MCF 10A (cell line): ENCODE measurements around the gene CRYBG2. TPM values are rescaled to one million over a fixed set of nuclear protein-coding genes. Genes with fewer than 3 reads are reported as not detected.

Experiments used
- BruUV-seq: library from RNA; stranded (reverse); fragments of 400-500 nt; replicated peaks from 2 replicates; lab custom pipeline; 2021; lab: Mats Ljungman, UMichigan
- CTCF ChIA-PET: fragments of 300-600 bp; sonication (Branson Sonifier 250); formaldehyde crosslinking; extraction: SDS; loops from one replicate; lab custom pipeline; 2021; ENCODE audit warnings: antibody characterized with exemption, inconsistent platforms; lab: Yijun Ruan, JAX
- POLR2A ChIA-PET: fragments of 300-600, 350-650 bp; sonication (Branson Sonifier 250); formaldehyde crosslinking; extraction: SDS; loops from one replicate; lab custom pipeline; 2020; ENCODE audit warnings: antibody characterized with exemption, inconsistent platforms; lab: Yijun Ruan, JAX
- DNase-seq: peaks from one replicate; pipeline ENCODE4 v3.0.0-alpha.2; 2018; ENCODE audit not compliant: unreplicated experiment
- H3K27ac Mint-ChIP-seq: one replicate; pipeline ENCODE4 v1.8.0; 2022; ENCODE audit warnings: mild to moderate bottlenecking, low read depth, mixed read lengths; ENCODE audit not compliant: unreplicated experiment
- H3K27me3 Mint-ChIP-seq: one replicate; pipeline ENCODE4 v1.8.0; 2022; ENCODE audit warnings: mixed read lengths; ENCODE audit not compliant: insufficient read depth, unreplicated experiment
- H3K36me3 Mint-ChIP-seq: one replicate; pipeline ENCODE4 v1.8.0; 2022; ENCODE audit warnings: mild to moderate bottlenecking, moderate library complexity, mixed read lengths; ENCODE audit not compliant: insufficient read depth, unreplicated experiment
- H3K4me1 Mint-ChIP-seq: one replicate; pipeline ENCODE4 v1.8.0; 2022; ENCODE audit warnings: mixed read lengths; ENCODE audit not compliant: insufficient read depth, unreplicated experiment
- H3K4me3 Mint-ChIP-seq: one replicate; pipeline ENCODE4 v1.8.0; 2022; ENCODE audit warnings: mild to moderate bottlenecking, moderate library complexity, mixed read lengths; ENCODE audit not compliant: unreplicated experiment
- H3K9me3 Mint-ChIP-seq: one replicate; pipeline ENCODE4 v1.8.0; 2022; ENCODE audit warnings: mixed read lengths; ENCODE audit not compliant: unreplicated experiment
- intact Hi-C: fragments of 100-400 bp; cut with micrococcal nuclease; formaldehyde crosslinking; loops from 2 replicates; pipeline ENCODE4 v1.14.1; 2022
- total RNA-seq: library from RNA; stranded (reverse); gene quantifications from 2 replicates; pipeline ENCODE4 v1.2.3, GENCODE V29; 2022
- TF ChIP-seq, protein P1 (sequence below): fragments of 200-600 bp; IDR thresholded peaks from one replicate; pipeline ENCODE4 v1.8.0; 2022; ENCODE audit warnings: antibody characterized with exemption, mild to moderate bottlenecking; ENCODE audit not compliant: unreplicated experiment

The CRYBG2 gene
- total RNA-seq, 1 experiment from 2014 or later, result 8.6 TPM

DNA sequence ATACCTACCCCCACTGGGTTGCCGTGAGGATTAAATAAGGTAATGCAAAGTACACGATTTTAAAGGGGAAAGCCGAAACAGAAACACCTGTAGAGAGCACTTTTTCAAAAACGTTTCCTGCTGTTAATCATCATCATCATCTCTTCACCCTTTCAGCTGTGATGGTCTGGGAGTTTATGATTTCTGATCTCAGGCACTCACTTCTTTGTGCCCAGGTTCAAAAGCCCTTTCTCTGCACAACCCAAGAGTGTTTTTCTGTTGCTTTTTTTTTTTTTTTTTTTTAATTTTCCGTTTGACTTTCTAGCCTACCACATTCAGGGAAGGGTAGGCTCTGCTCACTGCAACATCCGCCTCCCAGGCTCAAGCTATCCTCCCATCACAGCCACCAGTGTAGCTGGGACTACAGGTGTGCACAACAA, 46.6 kb downstream of the CRYBG2 start:
- peaks cover 6% of the 10 kb centered on the region for H3K36me3 Mint-ChIP-seq
- H3K4me1 Mint-ChIP-seq, result peaks cover 11% of the 10 kb centered on the region
- no peak for DNase-seq
- H3K27ac Mint-ChIP-seq, result no peak overlapping the region
- TF ChIP-seq, protein P1, sequence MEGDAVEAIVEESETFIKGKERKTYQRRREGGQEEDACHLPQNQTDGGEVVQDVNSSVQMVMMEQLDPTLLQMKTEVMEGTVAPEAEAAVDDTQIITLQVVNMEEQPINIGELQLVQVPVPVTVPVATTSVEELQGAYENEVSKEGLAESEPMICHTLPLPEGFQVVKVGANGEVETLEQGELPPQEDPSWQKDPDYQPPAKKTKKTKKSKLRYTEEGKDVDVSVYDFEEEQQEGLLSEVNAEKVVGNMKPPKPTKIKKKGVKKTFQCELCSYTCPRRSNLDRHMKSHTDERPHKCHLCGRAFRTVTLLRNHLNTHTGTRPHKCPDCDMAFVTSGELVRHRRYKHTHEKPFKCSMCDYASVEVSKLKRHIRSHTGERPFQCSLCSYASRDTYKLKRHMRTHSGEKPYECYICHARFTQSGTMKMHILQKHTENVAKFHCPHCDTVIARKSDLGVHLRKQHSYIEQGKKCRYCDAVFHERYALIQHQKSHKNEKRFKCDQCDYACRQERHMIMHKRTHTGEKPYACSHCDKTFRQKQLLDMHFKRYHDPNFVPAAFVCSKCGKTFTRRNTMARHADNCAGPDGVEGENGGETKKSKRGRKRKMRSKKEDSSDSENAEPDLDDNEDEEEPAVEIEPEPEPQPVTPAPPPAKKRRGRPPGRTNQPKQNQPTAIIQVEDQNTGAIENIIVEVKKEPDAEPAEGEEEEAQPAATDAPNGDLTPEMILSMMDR, result no peak
- ChIA-PET CTCF (interaction anchor here (0.6 to 2.0 kb wide), 7 partner anchors 14 to 451 kb away, joined by 3 to 12 read pairs (median 6); no protein-coding TSS in a partner anchor), POLR2A (interaction anchor here (0.8 to 3.2 kb wide), 7 partner anchors 8 to 72 kb away, joined by 3 to 15 read pairs (median 4); partner anchors contain the start of gene SH3BGRL3)
- H3K4me3 Mint-ChIP-seq, result no peak overlapping the region
- H3K27me3 Mint-ChIP-seq, result no peaks in the 10 kb centered on the region
- no TSS peak for BruUV-seq
- intact Hi-C loops, result loop anchor here (2.0 kb wide), 1 partner anchor 29 kb away; no protein-coding TSS in a partner anchor
- H3K9me3 Mint-ChIP-seq, result no peaks in the 10 kb centered on the region

DNA sequence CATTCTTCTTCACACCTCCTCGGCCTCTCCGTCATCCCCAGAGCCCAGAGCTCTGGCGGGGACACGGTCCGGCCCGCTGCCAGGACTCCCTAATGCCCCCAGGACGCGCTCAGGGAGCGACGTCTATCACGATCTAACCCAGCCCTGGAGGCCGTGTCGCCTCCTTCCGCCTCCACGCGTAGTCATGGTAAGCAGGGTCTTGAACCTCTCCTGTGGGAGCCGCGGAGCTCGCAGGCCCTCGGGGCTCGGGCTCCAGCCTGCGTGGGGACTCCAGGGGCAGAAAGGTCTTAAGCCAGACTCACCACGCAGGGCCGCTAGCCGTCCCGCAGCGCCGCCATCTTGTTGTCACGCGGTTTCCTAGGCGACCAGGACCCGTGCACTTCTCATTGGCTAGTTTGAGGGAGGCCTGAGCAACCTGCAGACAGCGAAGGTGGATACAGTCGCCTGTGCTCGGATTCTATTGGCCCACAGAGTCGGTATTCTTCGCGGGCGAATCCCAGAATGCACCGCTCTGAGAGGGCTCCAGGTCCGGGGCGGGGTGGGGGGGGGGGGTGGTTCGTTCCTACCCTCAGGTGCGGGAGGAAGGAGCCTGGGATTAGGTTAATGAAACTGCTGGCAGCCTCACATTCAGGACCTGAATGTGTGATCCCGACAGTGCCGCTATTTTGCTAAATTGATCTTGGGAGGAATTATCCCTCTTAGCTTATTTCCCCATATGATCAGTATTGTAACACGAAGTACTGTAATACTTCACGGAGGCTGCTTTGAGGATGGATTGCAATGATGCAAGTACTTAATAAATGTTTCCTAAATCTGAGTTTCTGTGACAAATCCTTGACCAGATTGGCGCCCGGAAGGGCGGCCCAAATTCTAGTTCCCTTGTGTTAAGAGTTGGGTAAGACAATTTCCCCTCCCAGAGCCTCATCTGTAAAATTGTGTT, 47.4 kb downstream of the CRYBG2 start, which contains the start of gene UBXN11:
UBXN11 (minus strand) TSS at position 347 of the 940 bp plus-strand sequence. CDS start 3,753 bp downstream, outside the sequence.
- H3K9me3 Mint-ChIP-seq, result no peaks in the 10 kb centered on the region
- TF ChIP-seq, protein P1, result no peak
- peaks cover 11% of the 10 kb centered on the region for H3K4me1 Mint-ChIP-seq
- peak within 1 kb of the TSS; percentile 97 for H3K27ac Mint-ChIP-seq
- BruUV-seq, result no TSS peak
- ChIA-PET POLR2A (interaction anchor here (0.8 to 3.2 kb wide), 9 partner anchors 8 to 128 kb away, joined by 3 to 15 read pairs (median 4); partner anchors contain the start of gene SH3BGRL3), CTCF (interaction anchor here (0.8 to 2.0 kb wide), 7 partner anchors 14 to 111 kb away, joined by 3 to 12 read pairs (median 5); partner anchors contain the start of gene CEP85)
- peak; percentile 98 for DNase-seq
- intact Hi-C loops, result loop anchor here (2.0 kb wide), 1 partner anchor 28 kb away; no protein-coding TSS in a partner anchor
- H3K4me3 Mint-ChIP-seq, result peak within 1 kb of the TSS; percentile 92
- H3K27me3 Mint-ChIP-seq, result no peaks in the 10 kb centered on the region
- peaks cover 6% of the 10 kb centered on the region for H3K36me3 Mint-ChIP-seq

DNA sequence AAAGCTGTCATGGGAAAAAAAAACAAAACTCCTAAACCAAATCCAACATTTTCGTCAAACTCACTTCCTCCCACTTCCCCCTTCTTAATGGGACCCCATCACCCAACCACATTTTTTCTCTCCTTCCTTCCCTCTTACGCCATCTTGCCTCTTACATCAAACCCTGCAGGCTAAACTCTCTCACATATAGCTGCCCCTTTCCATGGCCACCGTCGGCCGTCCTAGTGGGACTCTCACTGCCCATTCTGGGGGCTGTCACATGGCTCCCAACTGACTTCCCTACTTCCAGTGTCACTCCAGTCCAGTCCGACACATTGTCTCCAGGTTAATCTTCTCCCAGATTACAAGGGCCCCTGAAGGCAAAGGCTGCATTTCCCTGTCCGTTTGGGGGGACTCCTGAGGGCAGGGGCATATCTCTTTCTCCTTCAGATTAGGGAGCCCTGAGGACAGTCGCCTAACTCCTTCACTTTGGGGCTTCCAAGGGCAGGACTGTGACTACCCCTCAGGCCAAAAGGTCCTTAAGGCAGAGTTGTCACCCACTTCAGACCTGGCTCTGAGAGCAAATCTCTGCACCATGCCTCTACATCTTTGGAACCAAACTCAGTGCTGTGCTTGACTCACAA, 48.2 kb downstream of the CRYBG2 start:
- peaks cover 11% of the 10 kb centered on the region for H3K4me1 Mint-ChIP-seq
- POLR2A ChIA-PET, result interaction anchor here (0.7 to 3.2 kb wide), 7 partner anchors 13 to 135 kb away, joined by 3 to 15 read pairs (median 3); partner anchors contain the start of gene SH3BGRL3
- no peaks in the 10 kb centered on the region for H3K9me3 Mint-ChIP-seq
- TF ChIP-seq, protein P1, result no peak
- H3K4me3 Mint-ChIP-seq, result peak overlapping the region; percentile 92
- CTCF ChIA-PET, result interaction anchor here (0.8 to 1.7 kb wide), 6 partner anchors 20 to 112 kb away, joined by 3 to 9 read pairs (median 3); partner anchors contain the start of gene CEP85
- BruUV-seq, result TSS peak; percentile 78
- no peaks in the 10 kb centered on the region for H3K27me3 Mint-ChIP-seq
- peak overlapping the region; percentile 97 for H3K27ac Mint-ChIP-seq
- H3K36me3 Mint-ChIP-seq, result peaks cover 6% of the 10 kb centered on the region
- intact Hi-C loops, result loop anchor here (2.0 kb wide), 1 partner anchor 27 kb away; no protein-coding TSS in a partner anchor
- no peak for DNase-seq
